HG03025 (cell line): ENCODE measurements around the gene HSD11B1L.
"Not testable (repeated sequence)": the region's sequence is repeated elsewhere in the genome, so short reads cannot be mapped to it uniquely, and the experiment has no call there.

Experiments used
- ATAC-seq: cut with Tn5 transposase; IDR thresholded peaks from one replicate; pipeline ENCODE4 v1.9.1; 2021; ENCODE audit warnings: mild to moderate bottlenecking, moderate library complexity; ENCODE audit not compliant: unreplicated experiment, low FRiP score

HSD11B1L gene

GRCh38 chr19:5686647-5687359 is 6.0 kb downstream of the HSD11B1L start:
- peak; percentile 35 for ATAC-seq

GRCh38 chr19:5687360-5688198 is 6.8 kb downstream of the HSD11B1L start:
- ATAC-seq: no peak

GRCh38 chr19:5688262-5688881 is 7.5 kb downstream of the HSD11B1L start:
- not testable (repeated sequence) for ATAC-seq

GRCh38 chr19:5690125-5690954 is 9.5 kb downstream of the HSD11B1L start, which contains the start of gene RPL36:
Gene RPL36, plus strand, starts transcription at chr19:5690295. Its CDS starts 213 bp downstream, at chr19:5690508.
- no peak for ATAC-seq

GRCh38 chr19:5690955-5691821 is 10.4 kb downstream of the HSD11B1L start:
- ATAC-seq: no peak

- no peak for ATAC-seq
Observed at GRCh38 chr19:5691822-5692722, 11.2 kb downstream of the HSD11B1L start.

- no peak for ATAC-seq
Observed at GRCh38 chr19:5692723-5693194, 11.9 kb downstream of the HSD11B1L start.

- ATAC-seq: no peak
Observed at GRCh38 chr19:5693195-5694166, 12.7 kb downstream of the HSD11B1L start.

GRCh38 chr19:5694167-5694955 is 13.5 kb downstream of the HSD11B1L start:
- no peak for ATAC-seq

- no peak for ATAC-seq
Observed at GRCh38 chr19:5694956-5695648, 14.3 kb downstream of the HSD11B1L start.

GRCh38 chr19:5695649-5696195 is 14.9 kb downstream of the HSD11B1L start:
- ATAC-seq: no peak

- no peak for ATAC-seq
Observed at GRCh38 chr19:5696196-5697021, 15.6 kb downstream of the HSD11B1L start.

- ATAC-seq: no peak
Observed at GRCh38 chr19:5697022-5697889, 16.4 kb downstream of the HSD11B1L start.
